Activated T-cell treated with anti-CD3 and anti-CD28 coated beads, Interleukin-2, amount 50 U/mL, for 48 hours (primary cell): ENCODE measurements around the gene TTLL12.

ENCODE experiments used
- DNase-seq, 2 experiments: peaks; one replicate each; pipeline ENCODE4 v3.0.0-alpha.2; 2020

Gene TTLL12

DNA sequence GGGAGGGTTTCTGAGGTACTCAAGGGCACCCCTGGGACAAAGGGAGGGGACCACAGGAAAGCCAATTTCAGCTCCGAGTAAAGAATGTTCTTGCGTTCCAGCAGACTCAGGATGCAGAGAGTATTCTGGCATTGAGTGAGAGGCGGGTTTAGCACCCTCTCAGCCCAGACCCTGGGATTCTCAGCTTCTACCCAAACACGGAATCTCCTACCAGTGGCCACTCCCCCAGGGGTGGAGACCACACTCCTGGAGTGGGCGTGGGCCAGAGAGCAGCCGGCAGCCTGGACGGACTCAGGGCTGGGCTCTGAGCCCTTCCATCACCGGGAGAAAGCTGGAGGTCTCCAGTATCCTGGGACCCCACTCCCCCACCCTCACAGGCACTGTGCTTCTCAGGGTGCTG is 26.1 kb upstream of the TTLL12 start:
- DNase-seq, result no peak

DNA sequence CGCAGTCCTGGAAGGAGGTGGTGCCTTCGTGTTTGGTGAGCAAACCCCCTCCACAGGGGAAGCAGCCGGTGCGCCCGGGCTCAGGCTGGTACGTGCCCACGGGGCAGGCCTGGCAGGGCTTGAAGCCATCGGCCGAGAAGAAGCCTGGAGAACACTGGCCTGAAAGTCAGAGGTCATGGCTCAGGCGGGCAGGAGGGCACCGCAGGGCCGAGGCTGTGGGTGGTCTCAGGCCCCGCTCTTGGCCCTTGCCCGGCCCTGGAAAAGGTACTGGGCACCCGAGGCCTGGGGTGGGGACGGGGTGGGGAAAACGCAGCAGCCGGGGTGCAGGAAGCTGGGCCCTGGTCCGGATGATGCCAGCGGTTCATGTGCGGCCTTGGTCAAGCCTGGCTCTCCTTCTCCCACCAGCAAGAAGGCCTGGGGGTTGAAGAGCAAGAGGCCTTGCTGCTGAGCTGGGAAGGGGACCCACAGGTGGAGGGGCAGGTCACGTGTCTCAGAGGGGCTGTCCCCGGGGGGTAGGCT is 25.6 kb upstream of the TTLL12 start:
- no peak for DNase-seq

DNA sequence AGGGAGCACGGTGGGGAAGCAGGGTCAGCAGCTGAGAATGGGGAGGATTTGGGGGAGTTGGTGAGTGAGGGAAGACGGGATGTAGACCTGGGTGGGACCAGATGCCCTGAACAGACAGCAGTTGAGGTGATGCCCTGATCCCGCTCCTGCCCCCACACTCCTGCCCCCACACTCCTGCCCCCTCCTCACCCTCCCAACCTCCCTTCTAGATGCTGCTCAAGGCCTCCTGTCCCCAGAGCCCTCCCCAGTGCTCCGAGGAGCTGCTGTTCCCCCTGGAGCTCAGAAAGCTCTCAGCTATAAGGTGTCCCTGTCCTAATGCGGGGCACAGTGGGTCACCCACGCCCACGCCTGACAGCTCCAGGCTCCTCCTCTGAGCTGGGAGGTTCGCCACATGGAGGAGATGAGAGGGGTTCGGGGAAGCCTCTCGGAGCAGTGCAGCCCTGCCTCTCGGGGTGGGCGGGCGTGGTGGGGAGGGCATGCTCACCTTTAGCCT is 25.1 kb upstream of the TTLL12 start:
- no peak for DNase-seq

DNA sequence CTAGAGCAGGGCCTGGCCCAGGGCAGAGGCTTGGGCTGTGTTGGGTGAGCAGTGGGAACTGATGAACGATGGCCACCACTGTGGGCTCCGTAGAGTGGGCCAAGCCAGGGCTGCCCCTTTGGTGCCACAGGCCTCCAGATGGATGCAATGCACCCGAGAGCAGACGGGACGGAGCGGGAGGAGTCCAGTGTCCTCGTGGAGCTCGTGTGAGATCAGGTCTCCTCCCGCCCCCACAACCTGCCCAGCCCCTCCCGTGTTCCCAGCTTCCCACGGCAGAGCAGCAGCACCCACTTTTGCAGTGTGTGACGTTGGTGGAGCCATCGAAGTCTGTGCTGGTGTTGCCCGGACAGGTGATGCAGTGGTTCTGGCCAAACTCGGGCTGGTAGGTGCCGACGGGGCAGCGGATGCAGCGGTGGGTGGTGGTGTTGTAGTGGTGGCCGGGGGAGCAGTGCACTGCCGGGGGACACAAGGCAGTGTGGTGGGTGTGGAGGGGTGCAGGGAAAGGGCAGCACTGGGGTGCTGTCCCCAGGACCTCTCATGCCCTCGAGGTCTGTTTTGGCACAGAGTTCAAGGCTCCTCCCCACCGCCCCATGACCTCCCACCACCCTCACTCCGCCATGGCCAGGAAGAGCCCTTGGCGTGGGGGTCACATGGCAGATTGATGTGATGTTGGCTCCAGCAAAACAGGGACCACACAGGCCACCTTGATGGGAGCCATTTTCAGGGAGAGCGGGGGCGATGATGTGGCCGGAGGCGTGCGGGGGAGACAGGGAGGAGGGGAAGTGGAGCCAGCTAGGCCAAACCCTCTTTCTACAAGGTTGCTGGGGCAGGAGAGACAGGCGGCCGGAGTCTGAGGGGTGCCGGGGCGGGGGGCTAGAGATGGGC is 23.9 kb upstream of the TTLL12 start:
- DNase-seq, result no peak

DNA sequence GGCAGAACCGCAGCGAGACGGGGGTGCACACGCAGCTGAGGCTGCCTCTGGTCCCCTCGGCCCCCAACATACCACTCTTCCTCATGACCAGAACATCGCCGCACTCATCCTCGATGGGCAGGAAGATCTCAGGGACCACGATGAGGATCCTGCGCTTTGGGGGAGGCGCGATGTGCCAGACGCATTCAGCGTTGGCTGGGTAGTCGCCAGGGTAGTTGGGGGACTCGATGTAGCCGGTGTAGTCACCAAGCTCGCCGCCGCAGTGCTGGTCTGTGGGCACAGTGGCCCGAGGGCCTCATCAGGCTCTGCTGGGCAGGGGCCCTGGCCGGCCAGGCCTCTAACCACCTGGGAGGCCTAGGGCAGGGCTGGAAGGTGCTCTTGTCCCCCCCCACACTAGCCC is 23.0 kb upstream of the TTLL12 start:
- DNase-seq, result no peak

DNA sequence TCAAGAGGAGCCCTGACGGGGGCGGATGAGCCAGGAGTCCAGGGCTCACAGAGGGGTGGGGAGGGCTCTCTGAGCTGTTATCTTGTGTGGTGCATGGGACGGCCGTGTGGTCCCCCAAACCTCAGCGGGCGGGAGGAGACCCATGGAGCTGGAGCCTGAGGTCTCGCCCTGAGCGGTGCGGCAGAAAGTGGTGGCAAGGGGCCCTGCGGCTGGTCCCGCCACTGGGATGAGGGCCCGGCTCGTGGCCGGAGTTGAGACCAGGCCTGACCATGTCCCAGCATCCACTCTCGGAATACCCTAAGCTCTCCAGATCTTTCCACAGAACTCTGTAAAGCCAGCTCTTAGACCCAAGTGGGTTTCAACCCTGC is 22.6 kb upstream of the TTLL12 start:
- DNase-seq, result no peak

DNA sequence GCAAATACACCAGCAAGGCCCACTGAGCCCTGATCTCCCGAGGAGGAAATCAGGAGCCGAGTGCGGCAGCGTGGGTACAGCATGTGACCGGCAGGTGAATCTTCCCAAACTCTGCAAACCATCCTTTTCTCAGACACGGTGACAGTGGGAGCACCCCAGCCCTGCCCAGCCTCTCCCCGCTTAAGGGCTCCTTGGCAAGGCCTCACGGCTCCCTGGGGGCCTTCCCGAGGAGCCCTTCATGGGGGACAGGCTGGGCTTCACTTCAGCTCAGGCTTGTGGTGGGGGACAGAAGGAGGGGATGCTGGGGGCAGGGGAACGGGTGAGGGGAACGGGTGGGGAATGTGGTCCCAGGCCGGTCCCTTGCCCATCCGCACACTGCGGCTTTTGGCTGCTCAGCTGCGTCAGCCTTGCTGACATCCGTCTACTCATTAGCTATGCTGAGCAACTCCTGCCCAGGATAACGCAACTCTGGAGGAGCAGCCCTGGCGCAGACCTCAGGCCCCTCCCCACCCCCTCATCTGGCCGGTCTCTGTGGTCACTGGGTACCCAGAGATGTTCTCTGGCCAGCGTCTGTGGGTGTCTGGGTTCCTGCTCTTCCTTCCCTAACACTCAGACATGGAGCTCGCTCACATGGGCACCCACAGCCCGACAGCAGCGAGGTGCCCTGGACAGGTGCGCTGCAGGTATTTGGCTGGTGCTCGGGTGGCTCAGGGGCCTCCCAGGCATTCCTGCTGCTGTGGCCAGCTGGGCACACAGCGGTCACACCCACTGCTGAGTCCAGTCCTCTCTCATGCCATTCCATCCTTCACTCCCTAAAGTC is 22.0 kb upstream of the TTLL12 start:
- DNase-seq, result no peak

DNA sequence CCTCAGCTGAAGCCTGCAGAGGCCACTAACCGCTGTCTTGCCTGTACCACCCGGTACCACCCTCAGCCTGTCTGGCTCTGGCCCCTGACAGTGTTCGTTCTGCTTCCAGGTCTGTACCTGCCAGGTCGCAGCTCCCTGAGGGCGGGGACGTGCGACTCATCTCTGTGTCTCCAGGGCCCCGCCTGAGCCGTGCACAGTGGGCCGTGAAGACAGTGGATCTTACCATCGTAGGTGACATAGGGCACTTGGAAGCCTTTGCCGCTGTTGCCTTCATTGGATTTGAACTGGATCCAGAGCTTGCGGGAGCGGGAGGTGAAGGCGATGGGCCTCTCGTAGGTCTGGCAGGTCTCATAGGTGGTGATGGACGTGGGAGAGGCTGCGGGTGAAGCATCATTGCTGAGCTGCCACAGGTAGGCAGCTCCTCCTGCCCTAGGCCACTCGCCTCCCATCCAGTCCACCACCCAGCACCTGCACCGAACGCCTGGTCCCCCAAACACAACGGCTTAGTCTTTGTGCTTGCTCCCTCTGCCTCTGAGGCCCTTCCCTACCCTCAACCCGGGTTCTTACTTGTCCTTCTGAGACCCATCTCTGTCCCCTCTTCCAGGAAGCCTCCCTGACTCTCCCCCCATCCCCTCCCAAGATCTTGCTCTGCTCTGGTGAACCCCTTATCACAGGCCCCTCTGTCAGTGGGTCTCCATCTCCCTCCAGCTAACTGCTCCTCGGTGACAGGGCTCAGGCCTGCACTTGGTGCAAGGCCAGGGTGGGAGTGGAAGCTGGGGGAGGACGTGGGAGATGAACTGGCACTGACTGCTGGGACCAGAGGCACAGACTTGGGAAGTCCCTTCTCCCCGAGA is 21.1 kb upstream of the TTLL12 start:
- no peak for DNase-seq

DNA sequence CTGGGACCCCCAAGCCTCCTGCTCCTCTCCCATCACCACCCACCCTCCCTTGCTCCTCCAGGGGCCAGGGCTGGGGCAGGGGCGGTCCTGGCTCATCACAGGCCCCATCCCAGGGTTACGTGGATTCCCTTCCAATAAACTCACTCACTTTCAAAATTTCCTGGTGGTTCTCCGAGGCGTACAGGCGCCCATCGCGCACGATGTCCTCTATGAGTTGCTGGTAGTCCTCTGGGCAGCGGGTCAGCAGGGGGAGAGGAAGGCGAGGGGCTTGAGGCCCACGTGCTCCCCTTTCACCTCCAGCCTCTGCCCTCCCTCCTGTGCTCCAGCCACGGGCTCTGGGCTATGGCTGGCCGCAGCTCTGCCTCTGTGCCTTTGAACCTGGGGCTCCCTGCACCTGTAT is 20.5 kb upstream of the TTLL12 start:
- DNase-seq, result no peak

DNA sequence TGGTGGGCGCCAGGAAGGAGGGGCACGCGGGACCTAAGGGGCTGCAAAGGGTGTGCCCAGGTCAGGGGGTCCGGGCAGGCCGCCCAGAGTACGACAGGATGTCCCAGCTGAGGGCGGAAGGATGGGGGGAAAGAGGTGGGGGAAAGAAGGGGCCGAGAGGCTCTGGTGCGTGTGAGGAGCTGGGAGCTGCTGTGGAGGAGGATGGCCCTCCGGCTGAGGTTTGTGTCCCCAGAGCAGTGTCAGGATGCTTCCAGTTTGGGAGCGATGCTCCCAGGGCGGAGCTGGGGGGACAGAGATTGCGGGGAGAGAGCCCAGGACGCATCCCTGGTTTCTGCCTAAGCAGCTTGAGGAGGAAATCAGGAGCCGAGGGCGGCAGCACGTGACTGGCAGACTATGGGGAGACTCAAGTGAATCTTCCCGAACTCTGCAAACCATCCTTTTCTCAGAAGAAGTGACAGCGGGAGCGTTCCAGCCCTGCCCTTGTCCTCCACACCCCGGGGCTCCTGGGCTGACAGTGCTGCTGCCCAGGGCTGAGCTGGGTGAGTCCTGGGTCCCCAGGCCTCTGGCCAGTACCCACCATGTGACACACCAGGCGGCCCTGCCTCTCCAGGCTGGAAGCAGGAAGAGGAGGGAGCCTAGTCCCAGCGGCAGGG is 19.7 kb upstream of the TTLL12 start:
- no peak for DNase-seq

DNA sequence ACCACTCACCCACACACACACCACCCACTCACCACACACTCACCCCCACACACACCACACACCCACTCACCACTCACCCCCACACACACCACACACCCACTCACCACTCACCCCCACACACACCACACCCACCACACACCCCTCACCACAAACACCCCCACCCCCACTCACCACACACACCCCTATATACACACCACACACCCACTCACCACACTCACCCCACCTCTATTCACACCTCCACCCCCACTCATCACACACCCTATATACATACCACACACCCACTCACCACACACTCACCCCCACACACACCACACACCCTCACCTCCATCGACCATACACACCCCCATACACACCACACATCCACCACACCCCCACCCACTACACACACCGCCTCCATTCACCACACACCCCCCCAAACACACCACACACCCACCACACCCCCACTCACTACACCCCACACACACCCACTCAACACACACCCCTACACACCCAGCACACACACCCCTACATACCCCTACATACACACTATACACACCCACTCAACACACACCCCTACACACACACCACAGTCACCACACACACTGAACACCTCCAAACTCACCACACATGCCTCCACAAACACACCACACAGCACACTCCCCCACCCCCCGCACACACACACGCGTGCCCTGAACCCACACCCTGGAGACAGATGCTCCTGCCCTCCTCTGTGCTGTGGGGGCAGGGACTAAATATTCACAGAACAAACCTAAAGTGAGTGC is 19.0 kb upstream of the TTLL12 start:
- no peak for DNase-seq

DNA sequence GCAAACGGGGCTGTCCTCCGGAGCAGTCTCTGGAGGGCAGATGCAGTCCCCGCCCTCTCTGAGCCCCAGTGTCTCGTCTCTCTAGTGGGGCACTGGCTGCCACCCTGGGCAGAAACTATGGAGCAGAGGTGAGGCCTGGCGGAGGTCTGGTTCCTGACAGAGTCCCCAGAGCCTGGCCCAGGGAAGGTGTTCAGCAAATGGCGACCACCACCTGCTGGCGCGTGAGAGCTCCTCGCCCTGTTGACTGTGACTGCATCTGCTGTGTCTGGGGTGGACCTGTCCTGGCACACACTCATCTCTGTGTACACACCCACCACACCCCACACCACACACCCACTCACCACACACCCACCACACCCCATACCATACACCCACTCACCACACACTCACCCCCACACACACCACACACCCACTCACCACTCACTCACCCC is 18.3 kb upstream of the TTLL12 start:
- no peak for DNase-seq

DNA sequence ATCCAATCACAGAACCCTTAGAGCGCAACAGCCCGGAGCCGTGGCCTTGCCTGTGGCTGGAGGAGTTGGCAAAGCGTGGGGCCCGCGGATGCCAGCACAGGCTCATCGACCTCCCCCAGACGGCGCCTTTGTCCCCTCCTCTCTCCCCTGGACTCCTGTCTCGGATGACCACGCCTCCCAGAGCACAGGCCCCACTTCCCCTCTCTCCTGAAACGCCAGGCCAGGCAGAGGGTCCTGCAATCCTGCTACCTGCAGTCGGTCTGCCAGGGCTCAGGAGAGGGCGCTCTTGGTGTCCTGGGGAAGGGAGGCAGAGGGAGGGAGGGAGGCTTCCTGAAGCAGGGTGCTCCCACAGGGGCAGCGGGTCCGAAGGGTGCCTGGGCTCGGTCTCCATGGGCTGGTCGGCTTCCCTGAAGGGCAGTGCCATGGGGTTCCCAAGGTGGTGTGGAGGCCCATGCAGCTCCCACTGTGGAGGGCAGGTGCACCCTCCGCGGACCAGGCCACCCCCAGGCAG is 16.6 kb upstream of the TTLL12 start:
- no peak for DNase-seq

DNA sequence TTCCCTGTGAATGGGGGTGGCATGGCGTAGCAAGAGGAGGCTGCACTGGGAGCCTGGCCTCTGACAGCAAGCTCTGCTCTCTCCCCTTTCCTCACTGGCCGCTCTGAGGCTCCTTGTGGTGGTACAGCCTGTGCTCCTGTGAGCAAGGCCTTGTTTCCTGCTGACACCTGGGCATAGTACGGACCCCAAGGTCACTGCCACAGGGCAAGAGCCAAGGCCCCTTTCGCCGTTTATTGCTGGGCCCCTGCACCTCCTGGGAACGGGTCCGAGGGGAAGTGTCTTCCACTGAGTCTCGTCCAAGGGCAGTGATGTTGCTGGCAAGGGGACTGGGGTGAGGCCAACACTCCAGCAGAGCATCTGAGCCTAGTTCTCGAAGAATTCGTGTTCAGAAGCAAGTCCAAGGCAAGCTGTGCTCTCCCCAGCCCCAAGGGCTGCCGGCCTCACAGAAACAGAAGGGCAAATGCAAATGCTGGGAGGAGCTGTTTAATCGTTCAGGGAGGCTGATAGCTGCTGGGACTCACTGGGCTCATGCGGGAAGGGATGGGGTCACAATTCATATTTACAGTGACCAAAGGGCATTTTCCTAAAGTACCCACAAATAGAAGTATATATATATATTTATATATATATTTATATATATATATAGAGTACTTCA is 15.9 kb upstream of the TTLL12 start:
- no peak for DNase-seq

DNA sequence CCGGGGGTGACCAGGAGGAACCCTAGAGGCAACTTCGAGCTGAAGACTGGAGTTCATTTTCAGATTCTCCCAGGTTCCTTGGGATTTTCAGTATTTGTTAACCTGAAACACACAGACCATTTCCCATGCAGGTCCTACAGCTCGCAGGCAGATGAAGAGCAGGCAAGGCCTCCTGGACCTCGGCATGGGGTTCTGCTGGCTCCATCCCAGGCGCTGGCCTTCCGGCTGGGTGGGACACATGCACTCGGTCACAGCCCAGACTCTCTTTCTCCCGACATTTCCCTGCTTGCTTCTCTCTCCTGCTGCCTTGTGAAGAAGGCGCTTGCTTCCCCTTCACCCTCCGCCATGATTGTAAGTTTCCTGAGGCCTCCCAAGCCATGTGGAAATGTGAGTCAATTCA is 15.4 kb upstream of the TTLL12 start:
- DNase-seq, result no peak

DNA sequence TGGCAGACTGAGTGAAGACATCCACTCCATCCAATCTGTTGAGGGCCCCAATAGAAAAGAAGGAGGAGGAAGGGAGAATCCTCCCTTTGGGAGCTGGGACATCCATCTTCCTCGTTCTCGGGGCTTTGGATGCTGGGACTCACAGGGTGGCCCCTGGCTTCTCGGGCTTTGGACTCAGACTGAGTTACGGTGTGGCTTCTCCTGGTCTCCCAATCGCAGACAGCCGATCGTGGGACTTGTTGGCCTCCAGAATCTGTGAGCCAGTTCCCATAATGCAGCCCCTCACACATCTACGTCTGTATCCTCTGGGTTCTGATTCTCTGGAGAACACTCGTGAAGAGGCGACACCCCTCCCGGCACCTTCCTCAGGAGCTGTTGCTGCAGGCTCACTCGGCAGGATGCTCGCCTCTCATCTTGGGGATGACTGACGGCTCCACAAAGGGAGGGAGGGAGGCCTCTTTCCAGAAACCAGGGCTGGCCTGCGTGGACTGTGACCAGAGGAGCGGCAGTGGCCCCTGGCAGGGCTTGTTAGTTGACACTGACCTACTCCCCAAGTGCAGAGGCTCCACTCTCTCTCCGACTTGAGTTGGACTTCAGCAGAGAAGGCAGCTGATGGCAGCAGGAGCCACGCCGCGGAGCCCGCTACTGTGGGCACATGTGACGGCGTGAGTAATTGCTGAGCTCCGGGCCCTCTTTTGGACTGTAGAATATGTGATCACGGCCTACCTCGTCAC is 14.7 kb upstream of the TTLL12 start:
- no peak for DNase-seq

DNA sequence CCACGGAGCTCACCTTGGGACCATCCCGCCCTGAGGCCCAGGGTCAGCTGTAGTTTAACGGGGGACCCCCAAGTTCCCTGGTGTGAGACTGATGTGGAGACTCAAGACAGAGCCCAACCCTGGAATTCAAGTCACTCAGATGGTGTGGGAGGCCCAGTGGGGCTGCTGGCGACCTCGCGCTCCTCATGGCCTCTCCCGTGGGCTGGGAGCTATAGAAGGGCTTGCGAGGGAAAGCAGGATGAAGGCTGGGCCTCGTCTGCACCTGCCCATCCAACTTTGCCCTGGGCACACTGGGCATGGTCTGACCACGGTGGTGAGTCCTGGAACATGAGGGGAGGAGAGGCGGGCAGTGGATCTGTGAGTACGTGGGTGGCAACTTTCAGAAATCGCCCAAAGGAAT is 13.6 kb upstream of the TTLL12 start:
- no peak for DNase-seq

DNA sequence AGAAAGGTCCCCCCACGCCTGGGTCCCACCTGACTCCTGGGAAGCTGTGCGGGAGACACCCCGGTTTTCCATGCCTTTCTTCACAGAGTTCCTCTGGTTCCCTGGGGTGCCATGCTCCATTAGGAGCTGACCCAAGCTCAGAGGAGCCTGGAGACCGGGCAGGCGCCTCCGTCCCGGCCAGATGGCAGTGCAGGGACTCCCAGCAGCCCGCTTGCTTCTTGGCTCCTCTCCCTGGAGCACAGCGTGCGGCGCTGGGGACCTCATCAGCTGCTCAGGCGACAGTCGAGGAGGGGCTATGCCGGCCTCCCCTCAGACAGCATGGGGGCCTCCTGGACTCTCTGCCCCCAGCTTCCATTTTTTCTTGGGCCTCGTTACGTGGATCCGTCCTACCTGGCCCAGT is 13.1 kb upstream of the TTLL12 start:
- DNase-seq, result no peak

DNA sequence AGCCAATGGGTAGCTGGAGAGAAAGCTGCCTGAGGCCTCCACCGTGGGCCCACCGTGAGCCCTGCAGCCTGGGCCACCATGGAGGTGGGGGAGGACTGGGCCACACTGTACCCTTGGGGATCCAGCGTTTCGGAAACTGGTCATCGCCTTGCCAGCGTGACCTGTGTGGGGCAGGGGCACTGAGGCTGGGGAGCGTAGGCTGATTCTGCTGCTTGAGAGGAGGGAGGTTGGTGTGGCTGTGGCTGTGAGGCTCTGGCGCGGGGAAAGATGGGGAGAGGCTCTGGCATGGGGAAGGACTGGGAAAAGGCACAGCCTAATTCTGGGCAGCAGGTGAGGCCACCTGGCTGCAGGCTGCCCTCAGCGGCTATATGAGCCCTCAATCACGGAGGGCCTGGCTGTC is 12.6 kb upstream of the TTLL12 start:
- no peak for DNase-seq

DNA sequence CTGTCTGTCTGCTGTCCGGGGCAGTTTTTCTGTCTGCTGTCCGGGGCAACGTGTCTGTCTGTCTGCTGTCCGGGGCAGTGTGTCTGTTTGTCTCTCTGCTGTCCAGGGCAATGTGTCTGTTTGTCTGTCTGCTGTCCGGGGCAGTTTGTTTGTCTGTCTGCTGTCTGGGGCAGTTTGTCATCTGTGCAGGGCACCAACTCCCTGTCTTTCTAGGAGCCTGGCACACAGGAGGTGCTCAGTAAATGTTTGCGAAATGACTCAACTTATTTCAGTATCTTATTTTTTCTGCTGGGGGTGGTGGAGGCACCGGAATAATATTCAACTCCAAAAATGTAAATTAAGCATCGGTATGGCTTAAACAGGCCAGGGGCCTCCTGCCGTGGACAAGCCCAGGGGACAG is 12.0 kb upstream of the TTLL12 start:
- DNase-seq, result no peak
